GM12801 (cell line): ENCODE data around the gene SMCO3.

Source experiments
- TF ChIP-seq, protein P1 (sequence below): IDR thresholded peaks from one replicate; pipeline ENCODE4 v1.5.1; 2011; ENCODE audit warnings: control low read depth; ENCODE audit not compliant: insufficient read length; ENCODE audit errors: extremely low read depth

The SMCO3 gene

DNA sequence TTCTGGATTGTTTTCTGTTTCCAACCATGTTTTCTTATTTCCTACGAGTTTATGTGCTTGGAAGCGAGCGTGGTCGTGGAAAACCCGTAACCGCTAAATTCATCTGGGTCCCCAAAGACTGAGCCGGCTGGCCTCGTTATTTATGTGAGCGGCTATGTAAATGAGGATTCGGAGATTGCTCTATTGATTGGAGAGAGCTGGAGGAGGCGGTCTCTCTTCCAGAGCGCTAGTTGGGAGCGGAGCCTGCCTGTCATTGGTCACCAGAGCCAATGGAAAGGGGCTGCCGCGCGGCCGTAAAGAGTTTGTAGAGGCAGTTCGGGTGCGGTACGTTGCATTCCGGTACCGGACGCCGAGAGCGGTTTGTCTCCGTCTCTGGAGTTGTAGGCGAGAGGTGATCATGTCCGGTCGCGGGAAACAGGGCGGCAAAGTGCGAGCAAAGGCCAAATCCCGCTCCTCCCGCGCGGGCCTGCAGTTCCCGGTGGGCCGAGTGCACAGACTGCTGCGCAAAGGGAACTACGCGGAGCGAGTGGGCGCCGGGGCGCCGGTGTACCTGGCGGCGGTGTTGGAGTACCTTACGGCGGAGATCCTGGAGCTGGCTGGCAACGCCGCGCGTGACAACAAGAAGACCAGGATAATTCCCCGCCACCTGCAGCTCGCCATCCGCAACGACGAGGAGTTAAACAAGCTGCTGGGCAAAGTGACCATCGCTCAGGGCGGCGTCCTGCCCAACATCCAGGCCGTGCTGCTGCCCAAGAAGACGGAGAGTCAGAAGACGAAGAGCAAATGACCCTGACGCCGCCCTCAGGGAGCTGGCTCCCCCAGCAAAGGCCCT lies 39.7 kb downstream of the SMCO3 start:
- TF ChIP-seq, protein P1, sequence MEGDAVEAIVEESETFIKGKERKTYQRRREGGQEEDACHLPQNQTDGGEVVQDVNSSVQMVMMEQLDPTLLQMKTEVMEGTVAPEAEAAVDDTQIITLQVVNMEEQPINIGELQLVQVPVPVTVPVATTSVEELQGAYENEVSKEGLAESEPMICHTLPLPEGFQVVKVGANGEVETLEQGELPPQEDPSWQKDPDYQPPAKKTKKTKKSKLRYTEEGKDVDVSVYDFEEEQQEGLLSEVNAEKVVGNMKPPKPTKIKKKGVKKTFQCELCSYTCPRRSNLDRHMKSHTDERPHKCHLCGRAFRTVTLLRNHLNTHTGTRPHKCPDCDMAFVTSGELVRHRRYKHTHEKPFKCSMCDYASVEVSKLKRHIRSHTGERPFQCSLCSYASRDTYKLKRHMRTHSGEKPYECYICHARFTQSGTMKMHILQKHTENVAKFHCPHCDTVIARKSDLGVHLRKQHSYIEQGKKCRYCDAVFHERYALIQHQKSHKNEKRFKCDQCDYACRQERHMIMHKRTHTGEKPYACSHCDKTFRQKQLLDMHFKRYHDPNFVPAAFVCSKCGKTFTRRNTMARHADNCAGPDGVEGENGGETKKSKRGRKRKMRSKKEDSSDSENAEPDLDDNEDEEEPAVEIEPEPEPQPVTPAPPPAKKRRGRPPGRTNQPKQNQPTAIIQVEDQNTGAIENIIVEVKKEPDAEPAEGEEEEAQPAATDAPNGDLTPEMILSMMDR, result no peak

DNA sequence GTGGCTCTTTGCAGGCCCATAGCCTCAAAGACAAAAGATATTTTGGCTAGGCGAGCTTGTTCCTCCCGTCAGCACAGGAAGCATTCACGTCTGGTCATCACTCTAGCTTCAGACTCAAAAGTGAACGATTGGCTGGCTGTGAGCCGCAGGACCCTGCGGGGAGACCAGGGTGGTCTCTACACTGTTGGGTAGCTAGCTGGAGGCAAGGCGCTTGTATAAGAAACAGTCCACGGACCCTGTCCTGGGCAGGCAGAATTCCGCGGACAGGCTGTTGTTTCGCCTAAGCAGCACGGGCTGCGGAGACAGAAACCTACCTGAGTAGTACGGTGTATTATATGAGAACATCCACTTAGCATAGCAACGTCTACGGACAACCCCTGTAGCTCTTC lies 40.3 kb downstream of the SMCO3 start:
- TF ChIP-seq, protein P1, result no peak

DNA sequence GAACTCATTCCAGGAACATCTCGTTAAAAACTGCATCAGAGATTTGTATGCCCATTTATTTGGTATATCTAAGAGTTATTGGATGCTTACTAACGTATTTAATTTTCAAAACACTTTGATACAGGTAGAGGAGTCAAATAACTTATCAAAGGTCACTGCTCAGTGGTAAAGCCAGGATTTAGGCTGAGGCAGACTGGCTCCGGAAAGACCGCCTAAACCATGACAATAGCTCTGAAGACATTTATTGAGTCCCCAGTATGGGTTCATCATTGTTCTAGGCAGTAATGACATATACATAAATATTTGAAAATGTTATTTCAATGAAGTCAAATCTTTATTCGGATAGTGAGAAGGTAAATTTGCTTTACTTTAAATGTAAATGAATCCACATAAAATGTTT lies 41.0 kb downstream of the SMCO3 start:
- TF ChIP-seq, protein P1, result no peak

DNA sequence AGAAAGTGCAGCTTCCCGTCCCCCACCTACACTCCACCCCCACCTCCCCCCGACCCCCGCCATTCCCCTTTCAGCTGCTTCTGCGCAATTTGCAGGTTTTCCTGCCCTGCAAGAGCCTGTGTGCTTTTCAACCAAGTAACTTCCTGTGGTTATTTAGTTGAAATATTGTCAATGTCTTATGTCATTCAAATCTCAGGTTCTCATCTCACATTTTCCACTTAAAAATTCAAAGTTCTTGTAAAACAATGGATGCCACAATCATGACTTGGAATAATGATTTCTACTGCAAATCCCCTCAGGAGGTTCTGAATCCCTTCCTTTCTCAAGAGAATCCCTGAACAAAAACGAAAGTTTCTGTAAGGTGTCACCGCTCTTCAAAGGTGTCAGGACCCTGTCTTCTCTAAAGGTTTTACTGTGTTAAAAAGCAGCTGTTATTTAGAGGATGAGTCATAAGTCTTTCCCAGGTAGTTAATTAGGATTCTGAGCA lies 42.3 kb downstream of the SMCO3 start:
- TF ChIP-seq, protein P1, result no peak

DNA sequence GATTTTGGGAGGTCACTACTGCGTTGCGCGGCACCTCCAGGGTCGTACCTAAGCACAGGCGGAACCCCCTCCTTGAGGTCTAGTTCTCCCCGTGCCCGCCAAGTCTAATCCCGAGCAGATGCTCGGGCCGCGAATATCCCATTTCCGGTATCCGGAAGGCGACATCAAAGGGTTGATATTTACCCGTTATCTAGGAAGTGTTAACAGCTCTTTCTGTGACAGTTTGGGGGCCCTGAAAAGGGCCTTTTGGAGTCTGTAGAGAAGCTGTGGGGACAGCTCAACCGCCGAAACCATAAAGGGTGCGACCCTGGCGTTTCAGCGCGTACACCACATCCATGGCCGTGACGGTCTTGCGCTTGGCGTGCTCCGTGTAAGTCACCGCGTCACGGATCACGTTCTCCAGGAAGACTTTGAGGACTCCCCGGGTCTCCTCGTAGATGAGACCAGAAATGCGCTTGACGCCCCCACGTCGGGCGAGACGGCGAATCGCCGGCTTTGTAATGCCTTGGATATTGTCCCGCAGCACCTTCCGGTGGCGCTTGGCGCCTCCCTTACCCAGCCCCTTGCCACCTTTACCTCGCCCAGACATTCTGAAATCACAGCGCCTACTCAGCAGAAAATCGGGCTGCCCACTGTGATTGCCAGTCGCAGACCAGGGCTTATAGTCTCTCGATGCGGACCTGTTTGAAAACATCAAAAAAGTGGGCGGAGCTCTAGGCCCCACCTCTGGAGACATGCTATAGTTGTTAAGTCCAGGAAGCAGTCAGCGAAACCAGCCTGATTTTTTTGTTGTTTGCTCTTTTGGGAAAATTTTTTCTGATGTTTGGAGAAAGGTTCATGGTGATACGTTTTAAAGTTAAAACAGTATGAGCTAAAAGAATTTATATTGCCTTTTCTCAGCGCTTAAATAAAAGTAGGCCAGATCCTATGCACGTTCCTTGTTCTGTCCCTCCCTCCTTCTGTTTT lies 43.2 kb downstream of the SMCO3 start:
- TF ChIP-seq, protein P1, result no peak

DNA sequence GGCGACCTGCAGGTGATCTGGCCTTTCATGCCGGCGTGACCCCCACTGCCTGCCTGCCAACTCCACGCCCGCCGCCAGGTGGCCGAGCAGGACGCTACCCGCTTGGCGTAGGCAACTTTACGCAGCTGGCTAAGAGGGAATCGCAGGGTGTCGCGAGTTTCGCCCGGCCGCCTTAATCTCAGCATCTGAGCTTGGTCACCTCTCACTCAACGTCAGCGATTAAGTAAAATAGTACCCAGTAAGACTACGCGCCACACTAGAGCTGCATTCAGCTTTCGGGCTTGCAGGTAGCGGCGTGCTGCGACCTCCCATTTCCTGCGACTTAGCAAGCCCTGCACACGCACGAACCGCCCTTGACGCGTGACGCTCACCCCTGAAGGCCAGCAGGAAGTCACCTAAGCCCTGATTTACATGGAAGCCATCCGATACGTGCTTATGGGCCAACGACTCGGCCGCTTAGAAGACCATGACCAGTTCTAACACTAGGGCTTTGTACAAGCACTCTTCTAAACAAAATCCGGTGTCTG lies 44.0 kb downstream of the SMCO3 start:
- TF ChIP-seq, protein P1, result no peak

DNA sequence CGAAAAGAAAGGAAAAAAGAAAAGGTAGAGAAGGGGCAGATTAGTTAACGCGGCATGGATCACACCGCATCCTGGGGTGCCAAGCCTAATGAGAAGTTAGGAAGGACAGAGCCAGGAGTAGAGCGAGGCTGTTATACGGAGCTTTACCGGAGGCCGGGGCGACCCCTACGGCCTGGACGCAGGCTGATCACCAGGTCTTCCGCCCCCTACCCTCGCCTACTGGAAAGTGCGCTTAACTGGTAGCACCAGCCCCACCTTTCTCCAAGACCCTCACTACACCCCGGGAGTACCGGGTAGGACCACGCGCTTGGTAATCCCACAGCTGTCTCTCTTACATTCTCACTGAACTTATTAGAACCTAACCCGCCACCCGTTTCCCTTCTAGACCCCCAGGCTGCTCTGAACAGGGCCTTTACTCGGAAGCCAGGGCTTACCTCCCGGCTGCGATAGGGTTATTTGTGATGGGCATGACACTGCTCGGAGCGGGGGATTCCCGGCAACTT lies 44.5 kb downstream of the SMCO3 start:
- TF ChIP-seq, protein P1, result no peak
